Measurements from ENCODE around the gene IMP3. TPM values are rescaled to one million over a fixed set of nuclear protein-coding genes. Genes with fewer than 3 reads are reported as not detected.

The IMP3 gene
- total RNA-seq, 4 donors from 2014 or later = 139 to 273 (median 180) TPM

DNA sequence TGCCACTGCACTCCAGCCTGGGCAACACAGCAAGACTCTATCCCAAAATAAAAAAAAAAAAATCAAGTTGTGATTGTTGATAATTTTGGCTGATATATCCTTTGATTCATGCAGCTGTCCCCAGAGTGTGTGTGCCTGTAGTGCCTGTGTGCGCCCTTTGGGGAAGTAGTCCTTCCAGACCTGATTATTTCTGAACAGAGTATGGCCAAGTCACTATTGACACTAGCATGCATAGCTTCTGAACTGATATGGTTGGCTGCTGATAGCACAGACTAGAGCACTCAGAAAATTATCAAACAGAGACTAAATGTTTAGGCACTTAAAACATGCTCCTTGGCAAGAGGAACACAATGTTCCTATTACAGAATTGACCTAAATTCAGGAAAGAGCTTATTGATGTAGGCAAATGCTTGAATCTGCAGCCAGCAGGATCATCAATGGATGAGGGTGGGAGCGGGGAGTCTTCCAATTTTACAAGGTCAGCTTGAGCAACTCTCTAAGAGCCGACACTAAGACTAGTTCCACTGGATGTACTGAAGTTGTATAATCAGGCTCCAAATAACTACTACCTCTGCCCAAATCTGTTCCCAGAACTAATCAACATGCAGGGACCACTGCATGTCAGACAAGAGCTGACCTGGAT lies 43.2 kb downstream of the IMP3 start:
- no peaks in the 10 kb centered on the region for H3K9me3 ChIP-seq
- H3K36me3 ChIP-seq = peaks cover 88% of the 10 kb centered on the region
- no peak overlapping the region for H3K27ac ChIP-seq
- TF ChIP-seq, protein P1, sequence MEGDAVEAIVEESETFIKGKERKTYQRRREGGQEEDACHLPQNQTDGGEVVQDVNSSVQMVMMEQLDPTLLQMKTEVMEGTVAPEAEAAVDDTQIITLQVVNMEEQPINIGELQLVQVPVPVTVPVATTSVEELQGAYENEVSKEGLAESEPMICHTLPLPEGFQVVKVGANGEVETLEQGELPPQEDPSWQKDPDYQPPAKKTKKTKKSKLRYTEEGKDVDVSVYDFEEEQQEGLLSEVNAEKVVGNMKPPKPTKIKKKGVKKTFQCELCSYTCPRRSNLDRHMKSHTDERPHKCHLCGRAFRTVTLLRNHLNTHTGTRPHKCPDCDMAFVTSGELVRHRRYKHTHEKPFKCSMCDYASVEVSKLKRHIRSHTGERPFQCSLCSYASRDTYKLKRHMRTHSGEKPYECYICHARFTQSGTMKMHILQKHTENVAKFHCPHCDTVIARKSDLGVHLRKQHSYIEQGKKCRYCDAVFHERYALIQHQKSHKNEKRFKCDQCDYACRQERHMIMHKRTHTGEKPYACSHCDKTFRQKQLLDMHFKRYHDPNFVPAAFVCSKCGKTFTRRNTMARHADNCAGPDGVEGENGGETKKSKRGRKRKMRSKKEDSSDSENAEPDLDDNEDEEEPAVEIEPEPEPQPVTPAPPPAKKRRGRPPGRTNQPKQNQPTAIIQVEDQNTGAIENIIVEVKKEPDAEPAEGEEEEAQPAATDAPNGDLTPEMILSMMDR (IDR thresholded peaks at IDR 0.05) = no peak
- 87% methylated on average over 3 of the region's 3 CpGs for WGBS
- peaks cover 9% of the 10 kb centered on the region for H3K4me1 ChIP-seq
- no peak for DNase-seq (ENCODE audit: low spot score in 2 of 2)
- no peaks in the 10 kb centered on the region for H3K27me3 ChIP-seq
- no peak overlapping the region for H3K4me3 ChIP-seq

DNA sequence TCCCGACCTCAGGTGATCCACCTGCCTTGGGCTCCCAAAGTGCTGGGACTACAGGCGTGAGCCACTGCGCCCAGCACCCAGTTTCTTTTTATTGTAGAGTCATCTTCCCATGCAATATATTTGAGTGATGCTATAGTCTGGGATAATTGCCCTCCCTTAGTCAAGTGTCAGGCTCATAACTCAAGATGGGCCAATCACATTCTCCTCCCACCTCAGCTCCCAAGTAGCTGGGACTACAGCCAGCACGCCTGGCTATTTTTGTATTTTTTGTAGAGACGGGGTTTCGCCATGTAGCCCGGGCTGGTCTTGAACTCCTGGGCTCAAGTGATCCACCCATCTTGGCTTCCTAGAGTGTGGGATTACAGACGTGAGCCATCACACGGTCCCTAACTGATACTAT lies 45.7 kb downstream of the IMP3 start:
- TF ChIP-seq POLR2AphosphoS5 (IDR thresholded peaks at IDR 0.05) (no peak), POLR2A (IDR thresholded peaks at IDR 0.05) (no peak), EP300 (IDR thresholded peaks at IDR 0.05) (no peak)
- TF ChIP-seq, protein P1 (IDR thresholded peaks at IDR 0.05) = no peak
- Histone ChIP-seq H3K27ac (no peak overlapping the region), H3K36me3 (peaks cover 66% of the 10 kb centered on the region), H3K4me1 (peaks cover 9% of the 10 kb centered on the region), H3K9me3 (no peaks in the 10 kb centered on the region), H3K4me3 (no peak overlapping the region), H3K27me3 (no peaks in the 10 kb centered on the region)
- WGBS = 89% methylated on average over 9 of the region's 9 CpGs
- DNase-seq (ENCODE audit: low spot score in 2 of 2) = no peak

DNA sequence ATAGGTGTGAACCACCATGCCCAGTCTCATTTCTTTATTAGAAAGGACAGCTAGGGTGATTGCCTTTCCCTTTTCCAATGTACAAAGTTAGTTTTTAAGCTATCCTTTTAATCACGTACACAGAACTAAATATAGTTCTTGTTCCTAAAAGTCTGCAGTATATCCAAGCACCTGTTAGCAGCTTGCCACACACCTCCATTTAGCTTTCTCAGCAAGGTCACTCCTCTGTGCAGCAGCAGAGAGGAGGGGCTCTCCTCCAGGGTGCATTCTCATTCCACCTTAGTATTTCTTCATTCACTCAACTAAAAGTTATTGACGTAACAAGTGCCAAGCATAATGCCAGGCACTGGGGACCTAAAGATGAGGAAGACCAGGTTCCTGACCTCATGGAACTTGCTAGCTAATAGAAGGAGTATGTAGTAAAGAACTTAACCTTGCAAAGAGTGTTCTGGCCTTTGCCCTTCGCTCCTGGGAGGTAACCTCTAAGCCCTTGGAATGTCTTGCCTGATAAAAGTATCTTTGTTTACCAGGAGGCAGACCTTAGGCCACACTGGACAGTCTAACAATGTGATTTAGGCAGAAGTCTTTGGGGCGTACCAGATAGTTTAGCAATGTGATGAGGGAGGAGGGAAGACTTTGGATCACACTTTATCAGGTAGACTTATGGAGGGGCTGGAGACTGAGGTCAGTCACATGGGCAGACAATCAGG lies 48.2 kb downstream of the IMP3 start:
- Histone ChIP-seq H3K27me3 (no peaks in the 10 kb centered on the region), H3K36me3 (peaks cover 43% of the 10 kb centered on the region), H3K4me3 (no peak overlapping the region), H3K4me1 (no peaks in the 10 kb centered on the region), H3K27ac (no peak overlapping the region), H3K9me3 (no peaks in the 10 kb centered on the region)
- TF ChIP-seq, protein P1 (IDR thresholded peaks at IDR 0.05) = no peak
- TF ChIP-seq POLR2AphosphoS5 (IDR thresholded peaks at IDR 0.05) (no peak), POLR2A (IDR thresholded peaks at IDR 0.05) (no peak), EP300 (IDR thresholded peaks at IDR 0.05) (no peak)
- WGBS = 98% methylated on average over 4 of the region's 4 CpGs
- DNase-seq (ENCODE audit: low spot score in 2 of 2) = no peak

DNA sequence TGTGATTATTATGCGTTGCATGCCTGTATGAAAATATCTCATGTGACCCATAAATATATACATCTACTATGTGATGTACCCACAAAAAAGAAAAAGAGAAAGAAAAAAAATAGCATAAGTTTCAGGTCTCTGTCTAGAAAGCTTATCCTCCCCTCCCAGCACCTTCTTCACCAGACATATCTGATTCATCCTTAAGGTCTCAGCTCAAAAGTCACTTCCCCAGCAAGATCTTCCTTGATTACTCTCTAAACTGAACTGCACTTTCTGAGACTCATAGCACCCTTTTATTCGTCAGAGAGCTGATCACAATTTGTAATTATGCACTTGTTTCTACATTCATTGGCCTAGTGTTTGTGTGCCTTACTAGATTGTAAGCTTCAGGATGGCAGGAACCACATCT lies 49.8 kb downstream of the IMP3 start:
- peaks cover 27% of the 10 kb centered on the region for H3K36me3 ChIP-seq
- TF ChIP-seq POLR2AphosphoS5 (IDR thresholded peaks at IDR 0.05) (no peak), POLR2A (IDR thresholded peaks at IDR 0.05) (no peak), EP300 (IDR thresholded peaks at IDR 0.05) (no peak)
- TF ChIP-seq, protein P1 (IDR thresholded peaks at IDR 0.05) = no peak
- no peaks in the 10 kb centered on the region for H3K9me3 ChIP-seq

More for the DNA sequence above, 49.8 kb downstream of the IMP3 start:
- Histone ChIP-seq H3K4me3 (no peak overlapping the region), H3K27ac (no peak overlapping the region), H3K27me3 (no peaks in the 10 kb centered on the region), H3K4me1 (no peaks in the 10 kb centered on the region)
- WGBS = 89% methylated on average over 2 of the region's 2 CpGs
- no peak for DNase-seq (ENCODE audit: low spot score in 2 of 2)

Other genes with a start within 250 kb of the IMP3 start
- gene SIN3A, start 188.5 kb downstream of the IMP3 start, total RNA-seq = 10 to 100 TPM; 55.2 to 94.8 (median 66.0) TPM
- gene PTPN9, start 60.9 kb downstream of the IMP3 start, total RNA-seq = 10 to 100 TPM in 3 of 4 donors, 1 to 10 TPM in 1; 8.6 to 24.5 (median 13.3) TPM
- gene SNUPN, start 14.5 kb downstream of the IMP3 start, total RNA-seq = 10 to 100 TPM; 12.8 to 31.7 (median 17.5) TPM
- 10 to 100 TPM; 32.1 to 59.7 (median 49.5) TPM for gene SNX33, start 7.7 kb upstream of the IMP3 start, total RNA-seq
- 10 to 100 TPM; 12.8 to 19.7 (median 14.0) TPM for gene CSPG4, start 72.6 kb upstream of the IMP3 start, total RNA-seq
- 10 to 100 TPM; 15.1 to 21.2 (median 19.3) TPM for gene UBE2Q2, start 203.2 kb upstream of the IMP3 start, total RNA-seq